ENCODE measurements around the gene SEBOX.

SEBOX gene

DNA sequence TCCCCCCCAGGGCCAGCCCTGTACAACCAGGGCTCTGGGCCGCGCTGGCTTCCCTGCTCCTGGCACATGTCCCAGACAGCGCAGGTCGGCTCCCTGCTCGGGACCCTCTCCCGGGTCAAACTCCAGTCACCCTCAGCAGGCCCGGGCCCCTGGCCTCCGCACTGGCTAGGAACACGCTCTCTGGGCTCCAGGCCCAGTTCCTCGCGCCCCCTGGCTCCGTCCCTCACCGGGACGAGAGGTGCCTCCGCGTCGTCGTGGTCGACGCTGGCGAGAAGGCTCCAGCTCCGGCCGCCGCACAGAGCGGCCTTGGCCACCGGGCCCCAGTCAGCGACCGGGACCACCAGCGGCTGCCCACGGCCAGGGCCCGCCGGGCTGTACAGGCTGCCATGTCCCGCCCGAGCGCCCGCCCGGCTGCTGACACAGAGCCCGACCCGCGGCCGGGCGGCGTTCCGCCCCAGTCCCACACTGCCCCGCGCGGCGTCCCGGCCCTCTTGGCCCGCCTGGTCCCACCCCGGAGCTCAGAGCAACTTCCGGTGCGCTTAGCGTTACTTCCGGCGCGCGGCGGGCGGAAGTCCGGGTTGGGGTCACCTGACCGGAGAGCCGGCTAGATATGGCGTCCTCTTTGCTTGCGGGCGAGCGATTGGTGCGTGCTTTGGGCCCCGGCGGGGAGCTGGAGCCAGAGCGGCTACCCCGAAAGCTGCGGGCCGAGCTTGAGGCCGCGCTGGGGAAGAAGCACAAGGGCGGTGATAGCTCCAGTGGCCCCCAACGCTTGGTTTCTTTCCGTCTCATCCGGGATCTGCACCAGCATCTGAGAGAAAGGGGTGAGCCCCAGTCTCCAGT is 7.7 kb downstream of the SEBOX start, which contains the start of gene POLDIP2:
POLDIP2 (minus strand) TSS at position 467 of the 840 bp plus-strand sequence; CDS start at position 388, 79 bp downstream.
- TF ChIP-seq TCF12 (IDR thresholded peaks at IDR 0.05; ENCODE audit: low read depth) (peak; percentile 43; the same call in 1 of the 2 replicates), TAF1 (IDR thresholded peaks at IDR 0.05; ENCODE audit: low read depth) (peak; percentile 90), NFIC (IDR thresholded peaks at IDR 0.05) (no peak), ZBTB7A (IDR thresholded peaks at IDR 0.05; ENCODE audit: low read depth) (no peak), RAD21 (IDR thresholded peaks at IDR 0.05; ENCODE audit: low read depth) (no peak), CREB1 (IDR thresholded peaks at IDR 0.05; ENCODE audit: low read depth) (peak; percentile 77), EGR1 (IDR thresholded peaks at IDR 0.05) (peak; percentile 21; the same call in 1 of the 2 replicates), FOXM1 (IDR thresholded peaks at IDR 0.05; ENCODE audit: borderline replicate concordance, low read depth) (no peak), YY1 (IDR thresholded peaks at IDR 0.05; ENCODE audit: low read depth) (peak; percentile 96), TEAD4 (IDR thresholded peaks at IDR 0.05) (no peak), CEBPB (IDR thresholded peaks at IDR 0.05) (no peak), EP300 (IDR thresholded peaks at IDR 0.05; ENCODE audit: borderline replicate concordance) (no peak)
- TF ChIP-seq, protein P1, sequence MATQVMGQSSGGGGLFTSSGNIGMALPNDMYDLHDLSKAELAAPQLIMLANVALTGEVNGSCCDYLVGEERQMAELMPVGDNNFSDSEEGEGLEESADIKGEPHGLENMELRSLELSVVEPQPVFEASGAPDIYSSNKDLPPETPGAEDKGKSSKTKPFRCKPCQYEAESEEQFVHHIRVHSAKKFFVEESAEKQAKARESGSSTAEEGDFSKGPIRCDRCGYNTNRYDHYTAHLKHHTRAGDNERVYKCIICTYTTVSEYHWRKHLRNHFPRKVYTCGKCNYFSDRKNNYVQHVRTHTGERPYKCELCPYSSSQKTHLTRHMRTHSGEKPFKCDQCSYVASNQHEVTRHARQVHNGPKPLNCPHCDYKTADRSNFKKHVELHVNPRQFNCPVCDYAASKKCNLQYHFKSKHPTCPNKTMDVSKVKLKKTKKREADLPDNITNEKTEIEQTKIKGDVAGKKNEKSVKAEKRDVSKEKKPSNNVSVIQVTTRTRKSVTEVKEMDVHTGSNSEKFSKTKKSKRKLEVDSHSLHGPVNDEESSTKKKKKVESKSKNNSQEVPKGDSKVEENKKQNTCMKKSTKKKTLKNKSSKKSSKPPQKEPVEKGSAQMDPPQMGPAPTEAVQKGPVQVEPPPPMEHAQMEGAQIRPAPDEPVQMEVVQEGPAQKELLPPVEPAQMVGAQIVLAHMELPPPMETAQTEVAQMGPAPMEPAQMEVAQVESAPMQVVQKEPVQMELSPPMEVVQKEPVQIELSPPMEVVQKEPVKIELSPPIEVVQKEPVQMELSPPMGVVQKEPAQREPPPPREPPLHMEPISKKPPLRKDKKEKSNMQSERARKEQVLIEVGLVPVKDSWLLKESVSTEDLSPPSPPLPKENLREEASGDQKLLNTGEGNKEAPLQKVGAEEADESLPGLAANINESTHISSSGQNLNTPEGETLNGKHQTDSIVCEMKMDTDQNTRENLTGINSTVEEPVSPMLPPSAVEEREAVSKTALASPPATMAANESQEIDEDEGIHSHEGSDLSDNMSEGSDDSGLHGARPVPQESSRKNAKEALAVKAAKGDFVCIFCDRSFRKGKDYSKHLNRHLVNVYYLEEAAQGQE (IDR thresholded peaks at IDR 0.05; ENCODE audit: low read depth): no peak
- TF ChIP-seq, protein P2, sequence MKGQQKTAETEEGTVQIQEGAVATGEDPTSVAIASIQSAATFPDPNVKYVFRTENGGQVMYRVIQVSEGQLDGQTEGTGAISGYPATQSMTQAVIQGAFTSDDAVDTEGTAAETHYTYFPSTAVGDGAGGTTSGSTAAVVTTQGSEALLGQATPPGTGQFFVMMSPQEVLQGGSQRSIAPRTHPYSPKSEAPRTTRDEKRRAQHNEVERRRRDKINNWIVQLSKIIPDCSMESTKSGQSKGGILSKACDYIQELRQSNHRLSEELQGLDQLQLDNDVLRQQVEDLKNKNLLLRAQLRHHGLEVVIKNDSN (IDR thresholded peaks at IDR 0.05): peak; percentile 98
- TF ChIP-seq, protein P3, sequence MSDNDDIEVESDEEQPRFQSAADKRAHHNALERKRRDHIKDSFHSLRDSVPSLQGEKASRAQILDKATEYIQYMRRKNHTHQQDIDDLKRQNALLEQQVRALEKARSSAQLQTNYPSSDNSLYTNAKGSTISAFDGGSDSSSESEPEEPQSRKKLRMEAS (IDR thresholded peaks at IDR 0.05): peak; percentile 47; the same call in 1 of the 2 replicates

DNA sequence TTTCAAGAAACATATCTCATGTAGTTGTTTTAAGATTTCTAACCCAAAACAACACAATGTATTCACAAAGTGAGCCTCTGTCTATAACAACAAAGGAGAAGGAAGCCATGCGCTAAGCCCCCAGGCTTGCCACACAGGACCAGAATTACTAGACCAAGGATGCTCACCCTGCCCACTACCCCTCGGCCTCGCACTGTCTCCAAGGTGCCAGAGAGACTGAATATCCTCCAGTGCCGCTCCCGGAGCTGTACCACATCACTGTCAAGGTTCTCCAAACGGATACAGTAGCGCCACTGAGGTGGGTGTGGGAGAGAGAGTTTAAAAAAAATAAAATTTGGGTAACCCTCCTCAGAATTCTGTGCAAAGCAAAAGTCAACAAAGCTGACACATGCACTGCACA is 14.7 kb downstream of the SEBOX start:
- TF ChIP-seq, protein P3 (IDR thresholded peaks at IDR 0.05): no peak
- TF ChIP-seq, protein P1 (IDR thresholded peaks at IDR 0.05; ENCODE audit: low read depth): no peak
- no peak for TF ChIP-seq CEBPB (IDR thresholded peaks at IDR 0.05)
- no peak for TF ChIP-seq RAD21 (IDR thresholded peaks at IDR 0.05; ENCODE audit: low read depth)
- no peak for TF ChIP-seq TCF12 (IDR thresholded peaks at IDR 0.05; ENCODE audit: low read depth)
- no peak for TF ChIP-seq TAF1 (IDR thresholded peaks at IDR 0.05; ENCODE audit: low read depth)
- TF ChIP-seq FOXM1 (IDR thresholded peaks at IDR 0.05; ENCODE audit: borderline replicate concordance, low read depth): no peak
- no peak for TF ChIP-seq TEAD4 (IDR thresholded peaks at IDR 0.05)
- TF ChIP-seq, protein P2 (IDR thresholded peaks at IDR 0.05): no peak
- TF ChIP-seq YY1 (IDR thresholded peaks at IDR 0.05; ENCODE audit: low read depth): no peak
- no peak for TF ChIP-seq NFIC (IDR thresholded peaks at IDR 0.05)
- no peak for TF ChIP-seq EGR1 (IDR thresholded peaks at IDR 0.05)
- no peak for TF ChIP-seq CREB1 (IDR thresholded peaks at IDR 0.05; ENCODE audit: low read depth)

DNA sequence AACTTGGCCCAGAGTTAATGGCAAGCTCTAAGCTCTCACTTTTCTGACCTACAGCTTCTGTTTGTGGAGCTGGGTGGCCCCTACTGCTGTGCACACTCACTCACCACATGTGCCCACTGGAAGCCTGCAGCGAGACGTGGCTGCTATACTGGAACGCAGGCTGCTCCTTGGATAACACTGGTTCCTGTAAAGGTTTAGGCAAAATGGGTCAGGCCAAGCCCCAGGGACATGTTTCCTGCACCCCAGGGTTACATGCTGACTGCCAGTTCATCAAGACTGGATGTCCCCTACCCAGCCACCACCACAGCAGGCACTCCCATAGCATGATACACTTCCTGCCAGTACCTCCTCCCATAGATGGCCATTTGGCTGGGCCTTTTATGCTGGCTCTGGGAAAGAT is 16.0 kb downstream of the SEBOX start:
- TF ChIP-seq ZBTB7A (IDR thresholded peaks at IDR 0.05; ENCODE audit: low read depth) (no peak), NFIC (IDR thresholded peaks at IDR 0.05) (no peak), EP300 (IDR thresholded peaks at IDR 0.05; ENCODE audit: borderline replicate concordance) (no peak), TAF1 (IDR thresholded peaks at IDR 0.05; ENCODE audit: low read depth) (no peak), EGR1 (IDR thresholded peaks at IDR 0.05) (no peak)
- TF ChIP-seq, protein P3 (IDR thresholded peaks at IDR 0.05): no peak
- TF ChIP-seq, protein P2 (IDR thresholded peaks at IDR 0.05): no peak

DNA sequence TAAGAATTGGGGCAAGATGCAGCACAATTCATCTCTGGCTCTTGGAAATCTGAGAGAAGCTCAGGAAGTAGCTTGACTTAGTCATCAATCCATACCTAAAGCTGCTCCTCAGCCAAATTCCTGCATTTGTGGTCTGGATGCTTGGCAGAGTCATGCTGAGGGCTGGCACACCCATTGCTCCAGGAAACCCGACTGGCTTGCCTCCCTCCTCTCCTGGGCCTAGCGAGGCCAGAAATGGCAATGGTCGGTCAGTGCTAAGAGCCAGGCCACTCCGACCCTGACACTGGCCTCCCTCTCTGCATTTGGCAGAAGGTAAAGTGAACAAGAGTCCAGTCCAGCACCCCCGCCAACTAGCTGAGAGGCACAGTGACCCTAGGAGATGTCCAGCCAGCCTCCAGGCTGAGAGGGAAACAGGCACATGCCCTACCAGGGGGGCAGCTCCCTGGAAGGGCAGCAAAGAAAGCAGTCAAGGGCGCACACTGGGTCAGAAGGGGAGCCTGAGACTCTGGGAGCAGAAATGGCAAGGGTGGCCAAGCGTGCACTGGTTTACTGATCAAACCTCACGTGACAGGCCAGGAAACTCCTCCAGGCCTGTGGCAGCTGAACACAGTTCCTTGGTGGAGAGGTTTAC is 17.6 kb downstream of the SEBOX start:
- TF ChIP-seq ZBTB7A (IDR thresholded peaks at IDR 0.05; ENCODE audit: low read depth) (no peak), FOXM1 (IDR thresholded peaks at IDR 0.05; ENCODE audit: borderline replicate concordance, low read depth) (no peak), TEAD4 (IDR thresholded peaks at IDR 0.05) (peak; percentile 61), EP300 (IDR thresholded peaks at IDR 0.05; ENCODE audit: borderline replicate concordance) (peak; percentile 3; the same call in 1 of the 2 replicates), EGR1 (IDR thresholded peaks at IDR 0.05) (no peak), NFIC (IDR thresholded peaks at IDR 0.05) (peak; percentile 57)
- TF ChIP-seq, protein P2 (IDR thresholded peaks at IDR 0.05): no peak
